ENCODE data around the gene CDC42EP3.

Gene CDC42EP3

GRCh38 chr2:37645362-37645761, 26.1 kb downstream of the CDC42EP3 start:
- H3K36me3 ChIP-seq: peaks cover 18 to 25% (median 24%) of the 10 kb centered on the region in 3 donors
- intact Hi-C loops (cut with DNase I; ENCODE audit: low total_unique reads): no loop called here
- peaks cover 0 to 76% (median 41%) of the 10 kb centered on the region in 4 donors for H3K4me1 ChIP-seq
- H3K9me3 ChIP-seq: no peaks in the 10 kb centered on the region
- no peak overlapping the region for H3K27ac ChIP-seq
- DNase-seq: no peak
- no peaks in the 10 kb centered on the region for H3K27me3 ChIP-seq
- TF ChIP-seq CTCF (IDR thresholded peaks at IDR 0.05): no peak
- H3K4me3 ChIP-seq: no peak overlapping the region

- no peak for DNase-seq
Observed at GRCh38 chr2:37644191-37644590, 27.3 kb downstream of the CDC42EP3 start.

GRCh38 chr2:37643730-37644078, 27.7 kb downstream of the CDC42EP3 start:
- no peaks in the 10 kb centered on the region for H3K9me3 ChIP-seq
- no peaks in the 10 kb centered on the region for H3K27me3 ChIP-seq
- TF ChIP-seq CTCF (IDR thresholded peaks at IDR 0.05): no peak
- intact Hi-C loops (cut with DNase I; ENCODE audit: low total_unique reads): no loop called here
- no peak overlapping the region for H3K27ac ChIP-seq
- H3K4me3 ChIP-seq: no peak overlapping the region
- H3K36me3 ChIP-seq: peaks cover 18 to 25% (median 24%) of the 10 kb centered on the region in 3 donors
- no peak for DNase-seq
- peaks cover 0 to 60% (median 31%) of the 10 kb centered on the region in 4 donors for H3K4me1 ChIP-seq

More at GRCh38 chr2:37644191-37644590, 27.3 kb downstream of the CDC42EP3 start:
- no peak overlapping the region for H3K4me3 ChIP-seq
- no peaks in the 10 kb centered on the region for H3K27me3 ChIP-seq
- no peak for TF ChIP-seq CTCF (IDR thresholded peaks at IDR 0.05)
- peaks cover 18 to 25% (median 24%) of the 10 kb centered on the region in 3 donors for H3K36me3 ChIP-seq
- H3K27ac ChIP-seq: no peak overlapping the region
- intact Hi-C loops (cut with DNase I; ENCODE audit: low total_unique reads): no loop called here
- no peaks in the 10 kb centered on the region for H3K9me3 ChIP-seq
- peaks cover 0 to 65% (median 36%) of the 10 kb centered on the region in 4 donors for H3K4me1 ChIP-seq

GRCh38 chr2:37642907-37643729, 28.3 kb downstream of the CDC42EP3 start:
- Histone ChIP-seq H3K27ac (peak overlapping the region; percentile 4 to 30), H3K4me1 (peaks cover 0 to 54% (median 26%) of the 10 kb centered on the region in 4 donors)

GRCh38 chr2:37641582-37642171, 29.8 kb downstream of the CDC42EP3 start:
- DNase-seq: no peak
- intact Hi-C loops (cut with DNase I; ENCODE audit: low total_unique reads): no loop called here
- no peak for TF ChIP-seq CTCF (IDR thresholded peaks at IDR 0.05)
- Histone ChIP-seq H3K4me3 (no peak overlapping the region), H3K9me3 (no peaks in the 10 kb centered on the region), H3K27ac (no peak overlapping the region), H3K27me3 (no peaks in the 10 kb centered on the region), H3K36me3 (peaks cover 14 to 18% (median 18%) of the 10 kb centered on the region in 3 donors), H3K4me1 (peaks cover 0 to 45% (median 22%) of the 10 kb centered on the region in 4 donors)

More at GRCh38 chr2:37642907-37643729, 28.3 kb downstream of the CDC42EP3 start:
- no peak overlapping the region for H3K4me3 ChIP-seq
- peaks cover 18 to 25% (median 21%) of the 10 kb centered on the region in 3 donors for H3K36me3 ChIP-seq
- no peaks in the 10 kb centered on the region for H3K27me3 ChIP-seq
- H3K9me3 ChIP-seq: no peaks in the 10 kb centered on the region
- intact Hi-C loops (cut with DNase I; ENCODE audit: low total_unique reads): no loop called here
- no peak for DNase-seq
- TF ChIP-seq CTCF (IDR thresholded peaks at IDR 0.05): no peak

Data from tibial artery (tissue), 4 donors.